Retinal pigment epithelial cell (primary cell): ENCODE results near the gene EPB41L3.
"Not testable (repeated sequence)": the region's sequence is repeated elsewhere in the genome, so short reads cannot be mapped to it uniquely, and the experiment has no call there.

Source experiments
- DNase-seq: peaks from one replicate; pipeline ENCODE4 v3.0.0-alpha.2; 2010; ENCODE audit warnings: low read depth
- H3K4me3 ChIP-seq: 2 replicates; pipeline ENCODE4 v1.5.1; 2011; ENCODE audit warnings: mild to moderate bottlenecking, low read length, control low read depth, moderate library complexity
- TF ChIP-seq, protein P1 (sequence below): conservative IDR thresholded peaks from 2 replicates; pipeline ENCODE4 v1.5.1; 2011; ENCODE audit warnings: low read depth, low read length, control low read depth, inconsistent platforms

EPB41L3 gene

DNA sequence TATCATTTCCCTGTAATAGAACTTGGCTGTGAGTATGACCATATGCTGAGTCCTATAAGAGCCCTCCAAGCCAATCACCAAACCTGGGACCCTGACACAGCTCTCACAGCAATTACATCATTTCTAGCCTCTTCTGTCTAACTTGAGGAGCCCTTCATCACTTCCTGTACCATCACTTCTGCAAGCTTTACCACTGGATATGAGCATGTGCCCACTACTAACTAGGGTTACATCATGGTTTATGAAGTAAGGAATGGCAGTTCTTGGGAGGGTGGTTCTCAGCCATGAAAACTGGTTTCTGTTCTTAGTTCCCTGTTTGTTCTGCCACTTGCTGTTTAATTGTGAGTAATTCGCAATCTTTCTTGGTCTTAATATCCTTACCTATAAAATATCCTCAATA is 31.0 kb upstream of the EPB41L3 start:
- no peak overlapping the region for H3K4me3 ChIP-seq
- TF ChIP-seq, protein P1, sequence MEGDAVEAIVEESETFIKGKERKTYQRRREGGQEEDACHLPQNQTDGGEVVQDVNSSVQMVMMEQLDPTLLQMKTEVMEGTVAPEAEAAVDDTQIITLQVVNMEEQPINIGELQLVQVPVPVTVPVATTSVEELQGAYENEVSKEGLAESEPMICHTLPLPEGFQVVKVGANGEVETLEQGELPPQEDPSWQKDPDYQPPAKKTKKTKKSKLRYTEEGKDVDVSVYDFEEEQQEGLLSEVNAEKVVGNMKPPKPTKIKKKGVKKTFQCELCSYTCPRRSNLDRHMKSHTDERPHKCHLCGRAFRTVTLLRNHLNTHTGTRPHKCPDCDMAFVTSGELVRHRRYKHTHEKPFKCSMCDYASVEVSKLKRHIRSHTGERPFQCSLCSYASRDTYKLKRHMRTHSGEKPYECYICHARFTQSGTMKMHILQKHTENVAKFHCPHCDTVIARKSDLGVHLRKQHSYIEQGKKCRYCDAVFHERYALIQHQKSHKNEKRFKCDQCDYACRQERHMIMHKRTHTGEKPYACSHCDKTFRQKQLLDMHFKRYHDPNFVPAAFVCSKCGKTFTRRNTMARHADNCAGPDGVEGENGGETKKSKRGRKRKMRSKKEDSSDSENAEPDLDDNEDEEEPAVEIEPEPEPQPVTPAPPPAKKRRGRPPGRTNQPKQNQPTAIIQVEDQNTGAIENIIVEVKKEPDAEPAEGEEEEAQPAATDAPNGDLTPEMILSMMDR: no peak
- no peak for DNase-seq

GRCh38 chr18:5571666-5572065 is 27.9 kb upstream of the EPB41L3 start:
- no peak for DNase-seq
- H3K4me3 ChIP-seq: no peak overlapping the region
- TF ChIP-seq, protein P1: no peak

GRCh38 chr18:5570613-5571012 is 26.8 kb upstream of the EPB41L3 start:
- H3K4me3 ChIP-seq: not testable (repeated sequence)
- peak; percentile 88 for DNase-seq

GRCh38 chr18:5568416-5568815 is 24.6 kb upstream of the EPB41L3 start:
- TF ChIP-seq, protein P1: no peak
- no peak for DNase-seq
- H3K4me3 ChIP-seq: no peak overlapping the region

GRCh38 chr18:5558851-5559250 is 15.1 kb upstream of the EPB41L3 start:
- no peak for DNase-seq
- TF ChIP-seq, protein P1: no peak
- H3K4me3 ChIP-seq: no peak overlapping the region

DNA sequence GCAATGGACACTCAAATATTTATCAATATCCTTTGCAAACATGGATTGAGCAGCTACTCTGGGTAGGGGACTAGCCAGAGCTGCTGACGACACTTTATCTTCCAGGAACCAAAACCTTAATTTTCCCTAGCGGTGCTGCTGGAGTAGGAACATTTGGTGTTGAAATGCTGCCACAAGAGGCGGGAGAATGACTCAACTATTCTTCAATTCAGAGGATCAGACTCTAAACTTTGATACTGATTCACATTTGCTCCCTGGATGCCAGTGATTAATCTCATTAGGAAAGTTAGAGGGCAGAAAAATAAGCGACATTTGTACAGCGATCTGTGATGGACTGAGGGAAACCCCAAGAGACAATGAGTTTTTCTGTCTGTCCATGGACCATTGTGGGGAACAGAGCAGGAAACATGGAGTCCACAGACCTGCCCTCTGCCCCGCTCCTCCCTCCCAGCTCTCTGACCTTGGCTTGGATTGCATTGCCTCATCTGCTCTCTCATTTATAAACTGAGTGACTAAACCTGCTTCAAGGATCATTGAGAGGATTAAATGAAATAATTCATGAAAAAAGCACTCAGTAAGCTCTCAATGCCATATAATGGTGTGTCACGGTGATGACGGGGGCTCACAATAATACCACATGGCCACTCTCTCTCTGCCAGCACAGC is 12.6 kb upstream of the EPB41L3 start:
- peak overlapping the region; percentile 15 for H3K4me3 ChIP-seq
- DNase-seq: peak; percentile 36
- TF ChIP-seq, protein P1: no peak

GRCh38 chr18:5554629-5555028 is 10.8 kb upstream of the EPB41L3 start:
- TF ChIP-seq, protein P1: no peak
- DNase-seq: no peak
- H3K4me3 ChIP-seq: no peak overlapping the region
